H9 (cell line): Measurements from ENCODE around the gene BFSP2. TPM values are rescaled to one million over a fixed set of nuclear protein-coding genes. Genes with fewer than 3 reads are reported as not detected.

Source experiments
- DNase-seq: peaks from one replicate; pipeline ENCODE4 v3.0.0-alpha.2; 2017
- H2AFZ ChIP-seq: one replicate; pipeline ENCODE4 v1.6.1; 2013; ENCODE audit warnings: mild to moderate bottlenecking, low read length, control low read depth, moderate library complexity
- H2AK5ac ChIP-seq: 2 replicates; pipeline ENCODE4 v1.6.1; 2013; ENCODE audit warnings: low read length, control low read depth, mixed read lengths; ENCODE audit not compliant: insufficient read length
- H2BK120ac ChIP-seq: one replicate; pipeline ENCODE4 v1.6.1; 2013; ENCODE audit warnings: low read depth, mild to moderate bottlenecking, low read length, control low read depth, inconsistent platforms; ENCODE audit not compliant: poor library complexity, severe bottlenecking
- H2BK12ac ChIP-seq: 2 replicates; pipeline ENCODE4 v1.6.1; 2013; ENCODE audit warnings: low read length, control low read depth, mixed read lengths, low read depth; ENCODE audit not compliant: insufficient read length
- H2BK15ac ChIP-seq: 2 replicates; pipeline ENCODE4 v1.6.1; 2013; ENCODE audit warnings: low read depth, low read length, control low read depth
- H2BK20ac ChIP-seq: one replicate; pipeline ENCODE4 v1.6.1; 2013; ENCODE audit warnings: low read depth, mild to moderate bottlenecking, low read length, control low read depth, inconsistent platforms; ENCODE audit not compliant: poor library complexity, severe bottlenecking
- H2BK5ac ChIP-seq: 2 replicates; pipeline ENCODE4 v1.6.1; 2013; ENCODE audit warnings: low read length, control low read depth, mixed read lengths; ENCODE audit not compliant: insufficient read length
- H3K14ac ChIP-seq: 2 replicates; pipeline ENCODE4 v1.6.1; 2013; ENCODE audit warnings: low read length, control low read depth; ENCODE audit not compliant: insufficient read depth
- H3K18ac ChIP-seq: 2 replicates; pipeline ENCODE4 v1.6.1; 2013; ENCODE audit warnings: low read depth, mild to moderate bottlenecking, mixed read lengths, low read length, control low read depth; ENCODE audit not compliant: insufficient read length
- H3K23ac ChIP-seq: 2 replicates; pipeline ENCODE4 v1.6.1; 2013; ENCODE audit warnings: low read length, control low read depth, mixed read lengths, low read depth; ENCODE audit not compliant: insufficient read length
- H3K23me2 ChIP-seq: 2 replicates; pipeline ENCODE4 v1.6.1; 2013; ENCODE audit warnings: low read depth, mild to moderate bottlenecking, mixed read lengths, low read length, control low read depth; ENCODE audit not compliant: insufficient read length, poor library complexity, severe bottlenecking
- H3K27ac ChIP-seq: 2 replicates; pipeline ENCODE4 v1.5.1; 2013; ENCODE audit warnings: low read length, control low read depth, mixed read lengths, low read depth; ENCODE audit not compliant: insufficient read length
- H3K27me3 ChIP-seq: 2 replicates; pipeline ENCODE4 v1.6.1; 2013; ENCODE audit warnings: low read length, control low read depth, inconsistent platforms; ENCODE audit not compliant: insufficient read depth
- H3K4ac ChIP-seq: 2 replicates; pipeline ENCODE4 v1.6.1; 2013; ENCODE audit warnings: low read depth, mild to moderate bottlenecking, control low read depth, inconsistent platforms, low read length, moderate library complexity
- H3K4me1 ChIP-seq: 2 replicates; pipeline ENCODE4 v1.6.1; 2013; ENCODE audit warnings: low read length, control low read depth, inconsistent platforms; ENCODE audit not compliant: insufficient read depth
- H3K4me2 ChIP-seq: 2 replicates; pipeline ENCODE4 v1.6.1; 2013; ENCODE audit warnings: low read length, control low read depth, mixed read lengths; ENCODE audit not compliant: insufficient read length, insufficient read depth
- H3K56ac ChIP-seq: 2 replicates; pipeline ENCODE4 v1.6.1; 2013; ENCODE audit warnings: low read depth, mild to moderate bottlenecking, mixed read lengths, low read length, control low read depth; ENCODE audit not compliant: insufficient read length
- H3K79me1 ChIP-seq: 2 replicates; pipeline ENCODE4 v1.6.1; 2013; ENCODE audit warnings: low read depth, mild to moderate bottlenecking, moderate library complexity, low read length, control low read depth, inconsistent platforms; ENCODE audit not compliant: insufficient read depth, poor library complexity, severe bottlenecking
- H3K79me2 ChIP-seq: 2 replicates; pipeline ENCODE4 v1.6.1; 2013; ENCODE audit warnings: low read length, control low read depth, inconsistent platforms; ENCODE audit not compliant: insufficient read depth
- H3K9ac ChIP-seq: 2 replicates; pipeline ENCODE4 v1.6.1; 2013; ENCODE audit warnings: low read length, control low read depth, mixed read lengths; ENCODE audit not compliant: insufficient read length; ENCODE audit errors: extremely low read depth
- H3K9me3 ChIP-seq: one replicate; pipeline ENCODE4 v1.6.1; 2013; ENCODE audit warnings: low read depth, low read length, inconsistent platforms; ENCODE audit not compliant: control insufficient read depth
- H3T11ph ChIP-seq: one replicate; pipeline ENCODE4 v1.6.1; 2013; ENCODE audit warnings: mild to moderate bottlenecking, low read length, control low read depth, inconsistent platforms
- H4K20me1 ChIP-seq: one replicate; pipeline ENCODE4 v1.6.1; 2013; ENCODE audit not compliant: control insufficient read depth, insufficient read length, insufficient read depth
- H4K5ac ChIP-seq: 2 replicates; pipeline ENCODE4 v1.6.1; 2013; ENCODE audit warnings: low read depth, mild to moderate bottlenecking, mixed read lengths, low read length, control low read depth; ENCODE audit not compliant: insufficient read length
- H4K8ac ChIP-seq: replicated peaks from 2 replicates; pipeline ENCODE4 v1.6.1; 2013; ENCODE audit warnings: low read length, control low read depth, mixed read lengths, low read depth; ENCODE audit not compliant: insufficient read length
- H4K91ac ChIP-seq: 2 replicates; pipeline ENCODE4 v1.6.1; 2013; ENCODE audit warnings: low read depth, mild to moderate bottlenecking, moderate library complexity, mixed read lengths, low read length, control low read depth; ENCODE audit not compliant: insufficient read length
- H3K27ac Mint-ChIP-seq, 3 experiments: 2 replicates in 2 of 3; 3 replicates in 1 of 3; pipeline ENCODE4 v1.8.0; 2020 to 2021; ENCODE audit warnings: mixed read lengths in 3 of 3, mild to moderate bottlenecking in 1 of 3, moderate library complexity in 1 of 3
- H3K27me3 Mint-ChIP-seq: 2 replicates; pipeline ENCODE4 v1.8.0; 2021; ENCODE audit warnings: low read depth, mild to moderate bottlenecking, moderate library complexity, mixed read lengths
- H3K36me3 Mint-ChIP-seq, 3 experiments: 2 replicates in 2 of 3; 3 replicates in 1 of 3; pipeline ENCODE4 v1.8.0; 2020 to 2021; ENCODE audit warnings: low read depth in 3 of 3, mixed read lengths in 3 of 3; ENCODE audit not compliant: insufficient read depth in 1 of 3
- H3K4me1 Mint-ChIP-seq, 2 experiments: 2 replicates each; pipeline ENCODE4 v1.8.0; 2020; ENCODE audit warnings: mixed read lengths in 2 of 2
- H3K4me3 Mint-ChIP-seq, 2 experiments: 2 replicates in 1 of 2; 3 replicates in 1 of 2; pipeline ENCODE4 v1.8.0; 2020 to 2021; ENCODE audit warnings: mild to moderate bottlenecking in 2 of 2, mixed read lengths in 2 of 2, moderate library complexity in 1 of 2
- H3K9me3 Mint-ChIP-seq, 2 experiments: 2 replicates in 1 of 2; 3 replicates in 1 of 2; pipeline ENCODE4 v1.8.0; 2020; ENCODE audit warnings: mild to moderate bottlenecking in 2 of 2, mixed read lengths in 2 of 2, moderate library complexity in 1 of 2
- CTCF ChIP-seq: fragments of 200-600 bp; sonication (generic); conservative IDR thresholded peaks from 3 replicates; pipeline ENCODE4 v1.8.0; 2021; ENCODE audit warnings: antibody characterized with exemption, mild to moderate bottlenecking
- WGBS: extraction: QIAGEN DNeasy Blood & Tissue Kit; methylation state at CpG from one replicate; pipeline ENCODE4 v1.1.7; 2013; ENCODE audit warnings: missing lambda C conversion rate, low lambda C conversion rate, mixed read lengths; ENCODE audit not compliant: insufficient read length; ENCODE audit errors: extremely low coverage; 5-methylcytosine and 5-hydroxymethylcytosine counted together
- total RNA-seq: library from RNA; stranded (reverse); gene quantifications from 2 replicates; pipeline ENCODE4 v1.2.1, GENCODE V29; 2021

The BFSP2 gene
- total RNA-seq, 1 experiment from 2014 or later = not detected

GRCh38 chr3:133487920-133488540 is 88.2 kb downstream of the BFSP2 start:
- no peak overlapping the region for H2BK5ac ChIP-seq
- H3K23me2 ChIP-seq = no peaks in the 10 kb centered on the region
- H3K4me3 Mint-ChIP-seq = no peak overlapping the region
- H4K5ac ChIP-seq = no peak overlapping the region
- no CpG with 5 or more reads among the region's 1 CpG for WGBS
- no peak overlapping the region for H3K18ac ChIP-seq
- H3K4ac ChIP-seq = no peak overlapping the region
- H3K4me1 Mint-ChIP-seq = peaks cover 27 to 29% of the 10 kb centered on the region in 2 experiments
- H3K27ac ChIP-seq = no peak overlapping the region
- H2BK20ac ChIP-seq = no peak overlapping the region
- peaks cover 16 to 32% (median 26%) of the 10 kb centered on the region in 3 experiments for H3K36me3 Mint-ChIP-seq
- no peak overlapping the region for H3K14ac ChIP-seq
- H4K20me1 ChIP-seq = no peaks in the 10 kb centered on the region
- no peak overlapping the region for H2AFZ ChIP-seq
- H2BK15ac ChIP-seq = no peak overlapping the region
- H3K4me2 ChIP-seq = no peak overlapping the region
- H2BK120ac ChIP-seq = no peak overlapping the region
- no peak overlapping the region for H4K8ac ChIP-seq
- no peak overlapping the region for H2AK5ac ChIP-seq
- H3K9ac ChIP-seq = no peak overlapping the region
- DNase-seq = no peak
- H3K79me2 ChIP-seq = no peaks in the 10 kb centered on the region
- H3K9me3 Mint-ChIP-seq = peaks cover 34 to 51% of the 10 kb centered on the region in 2 experiments
- peaks cover 22% of the 10 kb centered on the region for H3K9me3 ChIP-seq
- H4K91ac ChIP-seq = no peak overlapping the region
- H3K27me3 Mint-ChIP-seq = peaks cover 4% of the 10 kb centered on the region; the same call in 1 of the 2 replicates
- no peak overlapping the region for H3K56ac ChIP-seq
- H3K4me1 ChIP-seq = no peaks in the 10 kb centered on the region; the same call in 1 of the 2 replicates
- H3T11ph ChIP-seq = no peak overlapping the region
- H3K79me1 ChIP-seq = no peaks in the 10 kb centered on the region
- H2BK12ac ChIP-seq = no peak overlapping the region
- H3K27me3 ChIP-seq = no peaks in the 10 kb centered on the region
- H3K27ac Mint-ChIP-seq = no peak overlapping the region
- peak; percentile 67 for TF ChIP-seq CTCF
- H3K23ac ChIP-seq = no peak overlapping the region
